HepG2 (cell line): ENCODE data around the gene RUNX2.

ENCODE experiments used
- CAMTA2 ChIP-seq: sonication (generic); formaldehyde crosslinking; IDR thresholded peaks from 2 replicates; pipeline ENCODE4 v1.4.0; 2020; ENCODE audit warnings: mild to moderate bottlenecking, missing genetic modification reagents, borderline replicate concordance
- ETV6 ChIP-seq: sonication (generic); formaldehyde crosslinking; conservative IDR thresholded peaks from 2 replicates; pipeline ENCODE4 v1.4.0; 2020; ENCODE audit warnings: missing genetic modification reagents
- EZH2 ChIP-seq: conservative IDR thresholded peaks from 2 replicates; pipeline ENCODE4 v1.6.1; 2012; ENCODE audit warnings: mild to moderate bottlenecking, low read depth, low read length, moderate library complexity
- FIP1L1 ChIP-seq: fragments of 200-400 bp; formaldehyde crosslinking; IDR thresholded peaks from 2 replicates; pipeline ENCODE4 v1.6.1; 2018; ENCODE audit warnings: low read depth, mild to moderate bottlenecking, low read length, moderate library complexity, borderline replicate concordance; ENCODE audit not compliant: insufficient read depth
- HNRNPK ChIP-seq: fragments of 200-400 bp; formaldehyde crosslinking; IDR thresholded peaks from 2 replicates; pipeline ENCODE4 v1.6.1; 2018; ENCODE audit warnings: low read length, low read depth, moderate library complexity, mild to moderate bottlenecking; ENCODE audit not compliant: poor library complexity, severe bottlenecking
- NCOA5 ChIP-seq: sonication (generic); formaldehyde crosslinking; IDR thresholded peaks from 2 replicates; pipeline ENCODE4 v1.4.0; 2020; ENCODE audit warnings: missing genetic modification reagents
- PRMT3 ChIP-seq: sonication (generic); formaldehyde crosslinking; IDR thresholded peaks from 2 replicates; pipeline ENCODE4 v1.8.1; 2022; ENCODE audit warnings: low read depth, mild to moderate bottlenecking, moderate library complexity, missing genetic modification reagents, borderline replicate concordance
- YY1 ChIP-seq: IDR thresholded peaks from 2 replicates; pipeline ENCODE4 v1.6.1; 2011; ENCODE audit warnings: low read length, low read depth, moderate library complexity, mild to moderate bottlenecking; ENCODE audit not compliant: insufficient read depth, insufficient replicate concordance
- ZNF10 ChIP-seq: sonication (generic); formaldehyde crosslinking; IDR thresholded peaks from 2 replicates; pipeline ENCODE4 v1.4.0; 2020; ENCODE audit warnings: mild to moderate bottlenecking, low read depth, missing genetic modification reagents, borderline replicate concordance
- ZNF24 ChIP-seq: fragments of 450-650 bp; IDR thresholded peaks from 2 replicates; pipeline ENCODE4 v1.6.1; 2017; ENCODE audit warnings: antibody characterized with exemption, mild to moderate bottlenecking
- ZNF781 ChIP-seq: sonication (generic); formaldehyde crosslinking; IDR thresholded peaks from 2 replicates; pipeline ENCODE4 v1.5.1; 2020; ENCODE audit warnings: borderline replicate concordance, mild to moderate bottlenecking, missing genetic modification reagents; ENCODE audit errors: not compliant biosample characterization
- TF ChIP-seq, protein P1 (sequence below): IDR thresholded peaks from 2 replicates; pipeline ENCODE4 v1.6.1; 2016; ENCODE audit warnings: missing compliant biosample characterization, missing genetic modification reagents, borderline replicate concordance
- TF ChIP-seq, protein P2 (sequence below): sonication (generic); formaldehyde crosslinking; IDR thresholded peaks from 2 replicates; pipeline ENCODE4 v1.5.0; 2020; ENCODE audit warnings: mild to moderate bottlenecking, low read depth, missing genetic modification reagents, borderline replicate concordance
- TF ChIP-seq, protein P3 (sequence below): sonication (generic); formaldehyde crosslinking; IDR thresholded peaks from 2 replicates; pipeline ENCODE4 v1.5.0; 2020; ENCODE audit warnings: mild to moderate bottlenecking, missing genetic modification reagents, moderate library complexity

DNA sequence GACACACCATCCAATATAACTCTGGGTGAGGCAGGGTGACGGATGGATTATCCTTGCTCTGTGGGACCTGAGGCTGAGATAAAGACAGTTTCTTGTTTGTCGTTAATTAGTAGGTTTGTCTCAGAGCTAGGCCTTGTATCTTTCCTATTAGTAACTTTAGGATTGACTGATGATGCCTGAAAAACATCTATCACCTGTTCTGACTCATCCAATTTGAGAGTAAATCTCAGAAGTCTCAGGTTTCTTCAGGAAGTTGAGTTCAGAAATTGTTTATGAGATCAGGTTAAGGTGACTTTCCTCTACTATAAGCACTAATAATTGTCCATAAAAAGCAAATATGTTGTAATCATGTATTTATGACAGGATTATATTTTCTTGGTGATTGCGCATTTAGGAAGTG, 179.1 kb downstream of the RUNX2 start:
- no peak for TF ChIP-seq ZNF10
- no peak for TF ChIP-seq ZNF781 (CRISPR knock-in tag)
- TF ChIP-seq CAMTA2: no peak
- no peak for TF ChIP-seq HNRNPK
- TF ChIP-seq ETV6 (CRISPR knock-in tag): no peak
- no peak for TF ChIP-seq EZH2
- no peak for TF ChIP-seq NCOA5
- TF ChIP-seq PRMT3 (CRISPR knock-in tag): no peak
- TF ChIP-seq FIP1L1: no peak
- TF ChIP-seq, protein P1, sequence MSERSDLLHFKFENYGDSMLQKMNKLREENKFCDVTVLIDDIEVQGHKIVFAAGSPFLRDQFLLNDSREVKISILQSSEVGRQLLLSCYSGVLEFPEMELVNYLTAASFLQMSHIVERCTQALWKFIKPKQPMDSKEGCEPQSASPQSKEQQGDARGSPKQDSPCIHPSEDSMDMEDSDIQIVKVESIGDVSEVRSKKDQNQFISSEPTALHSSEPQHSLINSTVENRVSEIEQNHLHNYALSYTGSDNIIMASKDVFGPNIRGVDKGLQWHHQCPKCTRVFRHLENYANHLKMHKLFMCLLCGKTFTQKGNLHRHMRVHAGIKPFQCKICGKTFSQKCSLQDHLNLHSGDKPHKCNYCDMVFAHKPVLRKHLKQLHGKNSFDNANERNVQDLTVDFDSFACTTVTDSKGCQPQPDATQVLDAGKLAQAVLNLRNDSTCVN (CRISPR knock-in tag): no peak
- TF ChIP-seq, protein P2, sequence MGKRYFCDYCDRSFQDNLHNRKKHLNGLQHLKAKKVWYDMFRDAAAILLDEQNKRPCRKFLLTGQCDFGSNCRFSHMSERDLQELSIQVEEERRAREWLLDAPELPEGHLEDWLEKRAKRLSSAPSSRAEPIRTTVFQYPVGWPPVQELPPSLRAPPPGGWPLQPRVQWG (CRISPR knock-in tag): no peak
- no peak for TF ChIP-seq YY1
- TF ChIP-seq, protein P3, sequence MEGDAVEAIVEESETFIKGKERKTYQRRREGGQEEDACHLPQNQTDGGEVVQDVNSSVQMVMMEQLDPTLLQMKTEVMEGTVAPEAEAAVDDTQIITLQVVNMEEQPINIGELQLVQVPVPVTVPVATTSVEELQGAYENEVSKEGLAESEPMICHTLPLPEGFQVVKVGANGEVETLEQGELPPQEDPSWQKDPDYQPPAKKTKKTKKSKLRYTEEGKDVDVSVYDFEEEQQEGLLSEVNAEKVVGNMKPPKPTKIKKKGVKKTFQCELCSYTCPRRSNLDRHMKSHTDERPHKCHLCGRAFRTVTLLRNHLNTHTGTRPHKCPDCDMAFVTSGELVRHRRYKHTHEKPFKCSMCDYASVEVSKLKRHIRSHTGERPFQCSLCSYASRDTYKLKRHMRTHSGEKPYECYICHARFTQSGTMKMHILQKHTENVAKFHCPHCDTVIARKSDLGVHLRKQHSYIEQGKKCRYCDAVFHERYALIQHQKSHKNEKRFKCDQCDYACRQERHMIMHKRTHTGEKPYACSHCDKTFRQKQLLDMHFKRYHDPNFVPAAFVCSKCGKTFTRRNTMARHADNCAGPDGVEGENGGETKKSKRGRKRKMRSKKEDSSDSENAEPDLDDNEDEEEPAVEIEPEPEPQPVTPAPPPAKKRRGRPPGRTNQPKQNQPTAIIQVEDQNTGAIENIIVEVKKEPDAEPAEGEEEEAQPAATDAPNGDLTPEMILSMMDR (CRISPR knock-in tag): no peak
- no peak for TF ChIP-seq ZNF24
